ENCODE results near the gene SLC16A11.

Gene SLC16A11

DNA sequence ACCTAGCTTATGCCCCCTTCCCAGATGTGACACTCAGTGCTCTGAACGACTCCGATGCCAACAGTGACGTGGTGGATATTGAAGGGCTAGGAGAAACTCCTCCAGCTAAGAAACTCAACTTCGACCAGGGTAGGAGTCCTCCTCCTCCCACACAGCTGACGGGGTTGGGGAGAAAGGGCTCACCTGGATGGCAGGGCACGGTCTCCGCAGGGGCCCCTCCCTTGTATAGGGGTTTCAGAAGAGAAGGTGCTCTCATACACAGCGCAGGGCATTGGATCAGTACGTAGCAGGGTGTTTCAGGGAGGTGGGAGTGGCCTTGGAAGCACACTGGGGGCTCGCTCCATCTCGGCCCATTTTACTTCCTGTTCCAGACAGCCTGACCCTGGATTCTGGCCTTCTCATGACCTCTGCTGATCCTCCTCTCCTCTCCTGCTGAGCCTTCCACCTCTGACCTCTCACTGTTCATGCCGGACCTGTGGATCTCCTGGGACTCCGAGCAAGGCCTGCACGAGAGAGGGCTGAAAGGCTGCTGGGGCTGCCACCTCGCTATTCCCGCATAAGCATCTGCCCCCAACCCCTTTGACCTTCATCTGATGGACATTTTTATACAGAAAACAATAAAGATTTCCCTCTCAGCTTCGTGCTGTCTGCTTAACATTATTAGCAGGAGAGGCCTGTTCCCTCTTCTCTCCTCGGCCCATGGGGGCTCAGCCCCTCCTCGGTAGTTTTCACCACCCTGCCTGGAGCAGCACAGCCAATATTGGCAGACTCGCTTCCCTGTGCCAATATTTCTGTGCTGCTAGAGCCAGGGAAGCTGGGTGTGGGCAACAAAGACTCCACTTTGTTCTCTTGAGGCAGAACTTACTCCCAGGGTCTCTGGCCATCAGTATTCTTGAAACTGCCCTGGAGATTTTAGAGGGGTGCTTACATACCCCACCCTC lies 26.7 kb downstream of the SLC16A11 start:
- peaks cover 73% of the 10 kb centered on the region for H3K4me1 Mint-ChIP-seq
- H3K9me3 Mint-ChIP-seq: no peaks in the 10 kb centered on the region
- CTCF ChIA-PET: interaction anchor here (0.9 to 1.0 kb wide), 2 partner anchors 103 to 106 kb away, joined by 3 to 4 read pairs; no protein-coding TSS in a partner anchor
- H3K27me3 Mint-ChIP-seq: peaks cover 30% of the 10 kb centered on the region
- peak overlapping the region; percentile 96 for H3K27ac Mint-ChIP-seq
- peaks cover 36% of the 10 kb centered on the region for H3K36me3 Mint-ChIP-seq
- DNase-seq: no peak
- peak overlapping the region; percentile 82 for H3K4me3 Mint-ChIP-seq

GRCh38 chr17:7016418-7016817 lies 27.5 kb downstream of the SLC16A11 start:
- Mint-ChIP-seq H3K9me3 (no peaks in the 10 kb centered on the region), H3K27me3 (peaks cover 24% of the 10 kb centered on the region), H3K27ac (peak overlapping the region; percentile 96), H3K4me1 (peaks cover 73% of the 10 kb centered on the region), H3K36me3 (peaks cover 40% of the 10 kb centered on the region), H3K4me3 (peak overlapping the region; percentile 82)
- DNase-seq: no peak
- CTCF ChIA-PET: interaction anchor here (0.9 to 1.0 kb wide), 2 partner anchors 102 to 105 kb away, joined by 3 to 4 read pairs; no protein-coding TSS in a partner anchor

DNA sequence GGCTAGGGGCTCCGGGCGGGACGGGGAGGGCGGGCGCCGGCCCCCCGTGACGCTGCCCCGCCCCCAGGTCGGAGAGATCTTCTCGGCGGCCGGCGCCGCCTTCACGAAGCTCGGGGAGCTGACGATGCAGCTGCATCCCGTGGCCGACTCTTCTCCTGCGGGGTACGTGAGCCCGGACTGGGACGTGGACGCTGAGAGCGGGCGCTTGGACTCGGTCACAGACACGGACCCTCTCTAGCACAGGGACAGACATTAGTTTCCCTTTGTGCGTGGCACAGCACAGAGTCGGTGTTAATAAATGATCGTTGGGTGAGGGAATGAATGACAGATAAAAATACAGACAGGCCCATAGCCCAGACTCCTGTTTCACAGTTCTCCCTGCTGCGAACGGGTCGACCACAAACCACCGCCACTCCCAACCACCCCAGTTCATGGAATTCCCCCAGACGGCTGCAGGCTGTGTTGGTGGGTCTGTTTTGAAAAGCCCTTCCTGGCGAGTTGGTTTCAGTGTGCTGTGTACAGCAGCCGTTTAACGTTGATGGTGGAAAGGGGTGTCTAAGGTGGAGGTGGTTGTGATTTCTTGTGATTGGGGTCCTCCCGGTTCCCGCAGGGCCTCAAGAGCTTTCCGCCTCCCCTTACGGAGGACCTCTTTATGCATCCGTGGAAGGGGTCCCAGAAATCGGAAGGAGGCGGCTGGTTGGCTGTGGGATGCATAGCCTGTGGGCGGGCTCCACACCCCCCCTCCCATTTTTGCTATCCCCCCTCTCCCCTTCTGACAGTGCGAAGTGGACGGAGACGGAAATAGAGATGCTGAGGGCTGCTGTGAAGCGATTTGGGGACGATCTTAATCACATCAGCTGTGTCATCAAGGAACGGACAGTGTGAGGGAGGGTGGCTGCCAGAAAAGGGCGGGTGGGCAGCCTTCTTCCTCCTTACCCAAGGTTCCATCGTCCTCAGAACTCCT lies 28.6 kb downstream of the SLC16A11 start:
- Mint-ChIP-seq H3K27ac (peak overlapping the region; percentile 96), H3K4me1 (peaks cover 73% of the 10 kb centered on the region), H3K4me3 (peak overlapping the region; percentile 82), H3K9me3 (no peaks in the 10 kb centered on the region), H3K36me3 (peaks cover 42% of the 10 kb centered on the region), H3K27me3 (peaks cover 14% of the 10 kb centered on the region)
- DNase-seq: peak; percentile 85
- CTCF ChIA-PET: interaction anchor here (0.8 to 1.3 kb wide), 3 partner anchors 11 to 100 kb away, joined by 3 to 4 read pairs (median 3); no protein-coding TSS in a partner anchor

- H3K36me3 Mint-ChIP-seq: peaks cover 42% of the 10 kb centered on the region
- peaks cover 8% of the 10 kb centered on the region for H3K27me3 Mint-ChIP-seq
- H3K4me1 Mint-ChIP-seq: peaks cover 79% of the 10 kb centered on the region
Observed at GRCh38 chr17:7014261-7014994, 29.5 kb downstream of the SLC16A11 start.

GRCh38 chr17:7011942-7012254 lies 32.0 kb downstream of the SLC16A11 start:
- H3K27me3 Mint-ChIP-seq: peaks cover 5% of the 10 kb centered on the region
- DNase-seq: no peak
- peaks cover 43% of the 10 kb centered on the region for H3K36me3 Mint-ChIP-seq
- H3K4me1 Mint-ChIP-seq: peaks cover 67% of the 10 kb centered on the region
- H3K9me3 Mint-ChIP-seq: no peaks in the 10 kb centered on the region
- peak overlapping the region; percentile 100 for H3K27ac Mint-ChIP-seq
- CTCF ChIA-PET: interaction anchor here (0.9 to 1.9 kb wide), 4 partner anchors 10 to 169 kb away, joined by 3 to 8 read pairs (median 4); no protein-coding TSS in a partner anchor
- peak overlapping the region; percentile 99 for H3K4me3 Mint-ChIP-seq

More at GRCh38 chr17:7014261-7014994, 29.5 kb downstream of the SLC16A11 start:
- DNase-seq: peak; percentile 99
- Mint-ChIP-seq H3K9me3 (no peaks in the 10 kb centered on the region), H3K27ac (peak overlapping the region; percentile 100), H3K4me3 (peak overlapping the region; percentile 99)
- CTCF ChIA-PET: no interaction called here

- CTCF ChIA-PET: interaction anchor here (1.3 to 1.4 kb wide), 2 partner anchors 97 to 98 kb away, joined by 3 to 5 read pairs; no protein-coding TSS in a partner anchor
- peak overlapping the region; percentile 100 for H3K27ac Mint-ChIP-seq
- H3K4me3 Mint-ChIP-seq: peak overlapping the region; percentile 99
- H3K36me3 Mint-ChIP-seq: peaks cover 39% of the 10 kb centered on the region
- no peaks in the 10 kb centered on the region for H3K9me3 Mint-ChIP-seq
- peaks cover 5% of the 10 kb centered on the region for H3K27me3 Mint-ChIP-seq
- no peak for DNase-seq
- peaks cover 64% of the 10 kb centered on the region for H3K4me1 Mint-ChIP-seq
Observed at GRCh38 chr17:7011415-7011814, 32.5 kb downstream of the SLC16A11 start.

- peak overlapping the region; percentile 59 for H3K4me3 Mint-ChIP-seq
- H3K27ac Mint-ChIP-seq: peak overlapping the region; percentile 37
- H3K9me3 Mint-ChIP-seq: no peaks in the 10 kb centered on the region
- CTCF ChIA-PET: interaction anchor here (1.2 to 1.8 kb wide), 4 partner anchors 94 to 167 kb away, joined by 3 to 8 read pairs (median 5); no protein-coding TSS in a partner anchor
- H3K27me3 Mint-ChIP-seq: peaks cover 5% of the 10 kb centered on the region
- peaks cover 32% of the 10 kb centered on the region for H3K36me3 Mint-ChIP-seq
- DNase-seq: no peak
- peaks cover 55% of the 10 kb centered on the region for H3K4me1 Mint-ChIP-seq
Observed at GRCh38 chr17:7010523-7010922, 33.4 kb downstream of the SLC16A11 start.

DNA sequence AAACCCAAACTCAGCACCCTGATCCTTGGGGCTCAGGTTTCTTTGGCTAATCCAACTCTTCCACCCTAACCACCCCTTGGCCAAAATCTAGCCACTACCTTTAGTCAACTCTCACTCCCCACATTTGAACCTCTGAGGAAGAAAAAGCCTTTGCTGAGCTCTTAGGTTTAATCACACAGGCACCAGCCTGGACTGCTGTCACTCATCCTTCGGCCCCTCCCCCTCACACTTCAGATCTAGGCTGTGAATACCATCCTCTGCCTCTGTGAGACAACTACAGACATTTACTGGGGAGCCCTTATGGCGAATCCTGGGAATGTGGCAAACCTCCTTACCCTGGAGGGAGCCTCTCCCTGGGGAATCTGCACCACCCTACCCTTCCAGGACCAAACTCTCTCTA lies 36.7 kb downstream of the SLC16A11 start:
- peaks cover 29% of the 10 kb centered on the region for H3K36me3 Mint-ChIP-seq
- CTCF ChIA-PET: interaction anchor here (0.6 to 10.6 kb wide), 5 partner anchors 14 to 1489 kb away, joined by 3 to 214 read pairs (median 14); no protein-coding TSS in a partner anchor
- H3K27me3 Mint-ChIP-seq: peaks cover under 1% of the 10 kb centered on the region
- peaks cover 46% of the 10 kb centered on the region for H3K4me1 Mint-ChIP-seq
- no peak for DNase-seq
- no peaks in the 10 kb centered on the region for H3K9me3 Mint-ChIP-seq
- H3K27ac Mint-ChIP-seq: no peak overlapping the region
- H3K4me3 Mint-ChIP-seq: no peak overlapping the region

DNA sequence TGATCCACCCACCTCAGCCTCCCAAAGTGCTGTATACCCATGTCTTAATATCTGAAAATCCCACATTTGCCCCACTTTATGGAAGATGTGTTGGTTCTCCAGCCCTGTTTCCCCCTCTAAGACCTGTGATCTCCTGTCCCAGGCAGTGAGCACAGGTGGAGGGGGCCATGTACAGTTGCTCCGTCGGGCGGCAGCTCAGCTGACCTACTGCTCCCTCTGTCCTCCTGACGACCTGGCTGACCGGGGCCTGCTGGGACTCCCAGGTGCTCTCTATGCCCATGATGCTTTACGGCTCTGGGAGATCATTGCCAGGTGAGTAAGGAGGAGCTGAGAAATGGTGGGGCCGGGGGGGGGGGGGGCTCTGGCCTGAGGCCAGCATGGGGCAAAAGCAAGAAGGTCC lies 38.2 kb downstream of the SLC16A11 start:
- no peaks in the 10 kb centered on the region for H3K27me3 Mint-ChIP-seq
- H3K4me1 Mint-ChIP-seq: peaks cover 32% of the 10 kb centered on the region
- CTCF ChIA-PET: interaction anchor here (1.8 to 10.6 kb wide), 5 partner anchors 16 to 106 kb away, joined by 4 to 214 read pairs (median 14); no protein-coding TSS in a partner anchor
- H3K4me3 Mint-ChIP-seq: no peak overlapping the region
- peaks cover 33% of the 10 kb centered on the region for H3K36me3 Mint-ChIP-seq
- DNase-seq: no peak
- no peak overlapping the region for H3K27ac Mint-ChIP-seq
- no peaks in the 10 kb centered on the region for H3K9me3 Mint-ChIP-seq

GRCh38 chr17:7004398-7005253 lies 39.3 kb downstream of the SLC16A11 start:
- DNase-seq: peak; percentile 42
- H3K36me3 Mint-ChIP-seq: peaks cover 41% of the 10 kb centered on the region
- H3K4me1 Mint-ChIP-seq: peaks cover 21% of the 10 kb centered on the region

DNA sequence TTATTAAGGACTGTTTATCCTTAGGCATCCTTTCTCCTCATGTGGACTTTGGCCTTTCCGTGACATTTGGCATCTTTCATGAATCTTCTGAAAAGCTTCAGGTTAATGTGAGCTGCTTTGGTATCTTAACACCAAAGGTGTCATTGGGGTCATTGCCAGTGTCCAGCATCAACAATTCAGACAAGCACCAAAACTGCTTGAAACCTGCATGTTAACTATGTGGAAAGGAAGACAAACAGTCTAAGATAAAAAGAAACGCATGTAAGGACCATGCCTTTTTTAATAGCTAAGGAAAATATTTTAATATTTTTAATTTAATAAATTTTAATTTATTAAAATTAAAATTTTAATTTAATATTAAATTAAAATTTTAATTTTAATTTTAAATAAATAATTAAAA lies 40.1 kb downstream of the SLC16A11 start:
- no peak overlapping the region for H3K27ac Mint-ChIP-seq

More at GRCh38 chr17:7004398-7005253, 39.3 kb downstream of the SLC16A11 start:
- no peaks in the 10 kb centered on the region for H3K9me3 Mint-ChIP-seq
- no peaks in the 10 kb centered on the region for H3K27me3 Mint-ChIP-seq
- H3K27ac Mint-ChIP-seq: peak overlapping the region; percentile 16
- CTCF ChIA-PET: interaction anchor here (0.8 to 10.6 kb wide), 22 partner anchors 9 to 532 kb away, joined by 3 to 214 read pairs (median 4); partner anchors contain the start of genes ALOX12, BCL6B and SLC16A13
- H3K4me3 Mint-ChIP-seq: no peak overlapping the region

More for the DNA sequence above, 40.1 kb downstream of the SLC16A11 start:
- H3K4me1 Mint-ChIP-seq: peaks cover 14% of the 10 kb centered on the region
- H3K4me3 Mint-ChIP-seq: no peak overlapping the region
- no peaks in the 10 kb centered on the region for H3K27me3 Mint-ChIP-seq
- H3K9me3 Mint-ChIP-seq: no peaks in the 10 kb centered on the region
- peaks cover 45% of the 10 kb centered on the region for H3K36me3 Mint-ChIP-seq
- no peak for DNase-seq
- CTCF ChIA-PET: interaction anchor here (0.9 to 10.6 kb wide), 16 partner anchors 10 to 340 kb away, joined by 3 to 214 read pairs (median 6); partner anchors contain the start of gene BCL6B

Measured in activated naive CD4-positive, alpha-beta T cell treated with anti-CD3 and anti-CD28 coated beads, Interleukin-2, amount 10 ng/mL, durations not matched to agents 7 days and 5 days (primary cell).